Endothelial cell of umbilical vein (primary cell): ENCODE data around the gene GPD2. TPM values are rescaled to one million over a fixed set of nuclear protein-coding genes. Genes with fewer than 3 reads are reported as not detected.

ENCODE experiments used
- BruUV-seq: library from RNA; stranded (reverse); fragments of 400-500 nt; replicated peaks from 2 replicates; lab custom pipeline; 2021; lab: Mats Ljungman, UMichigan
- CTCF ChIA-PET: fragments of 300-600, 350-600 bp; sonication (Branson Sonifier 250); formaldehyde crosslinking; loops from one replicate; lab custom pipeline; 2021; ENCODE audit warnings: antibody characterized with exemption, inconsistent platforms; lab: Charles Lee
- POLR2A ChIA-PET: fragments of 300-600, 350-600 bp; sonication (Branson Sonifier 250); formaldehyde crosslinking; loops from one replicate; lab custom pipeline; 2021; ENCODE audit warnings: antibody characterized with exemption, inconsistent platforms; lab: Charles Lee
- DNase-seq: peaks from one replicate; pipeline ENCODE4 v3.0.0-alpha.2; 2011; ENCODE audit warnings: low read depth, low spot score
- FAIRE-seq: peaks from 2 replicates; lab custom pipeline; 2011; peaks lifted over from hg19 to GRCh38; lab: Jason Lieb, UNC
- H2AFZ ChIP-seq: 2 replicates; pipeline ENCODE4 v1.6.0; 2012; ENCODE audit warnings: low read depth, low read length, control low read depth, inconsistent platforms
- H3K27ac ChIP-seq: 2 replicates; pipeline ENCODE4 v1.5.1; 2011; ENCODE audit warnings: low read depth, mild to moderate bottlenecking, control low read depth, low read length, moderate library complexity; ENCODE audit not compliant: insufficient read depth
- H3K27me3 ChIP-seq, 2 experiments: 2 replicates each; pipeline versions ENCODE4 v1.6.0 to v1.6.1; 2011; ENCODE audit warnings: low read length in 2 of 2, mixed read lengths in 1 of 2; ENCODE audit not compliant: control insufficient read depth in 2 of 2, insufficient read depth in 2 of 2
- H3K36me3 ChIP-seq, 2 experiments: 2 replicates in 1 of 2; 3 replicates in 1 of 2; pipeline ENCODE4 v1.5.1; 2011; ENCODE audit warnings: low read length in 2 of 2, mild to moderate bottlenecking in 1 of 2, moderate library complexity in 1 of 2; ENCODE audit not compliant: control insufficient read depth in 2 of 2, insufficient read depth in 2 of 2; ENCODE audit errors: extremely low read depth in 1 of 2
- H3K4me1 ChIP-seq: 3 replicates; pipeline ENCODE4 v1.5.1; 2011; ENCODE audit warnings: mild to moderate bottlenecking, low read length; ENCODE audit not compliant: control insufficient read depth, insufficient read depth; ENCODE audit errors: extremely low read depth
- H3K4me2 ChIP-seq: 2 replicates; pipeline ENCODE4 v1.6.1; 2011; ENCODE audit warnings: low read length, control low read depth, mixed read lengths; ENCODE audit not compliant: insufficient read depth
- H3K4me3 ChIP-seq, 3 experiments: fragments of 200-600 bp in 1 of 3; sonication (generic), shearing (Covaris generic) in 1 of 3; replicated peaks in 1 of 3; 2 replicates each; pipeline ENCODE4 v1.5.1; 2011 to 2016; ENCODE audit warnings: control low read depth in 3 of 3, low read length in 3 of 3, mild to moderate bottlenecking in 2 of 3, inconsistent platforms in 1 of 3, low read depth in 1 of 3, moderate library complexity in 1 of 3; ENCODE audit not compliant: insufficient read depth in 1 of 3
- H3K79me2 ChIP-seq: 2 replicates; pipeline ENCODE4 v1.6.0; 2012; ENCODE audit warnings: low read length, inconsistent platforms; ENCODE audit not compliant: control insufficient read depth, insufficient read depth
- H3K9ac ChIP-seq: replicated peaks from 2 replicates; pipeline ENCODE3; 2011; ENCODE audit warnings: low read length, control low read depth; ENCODE audit not compliant: insufficient read depth; ENCODE audit errors: extremely low read depth
- H3K9me1 ChIP-seq: replicated peaks from 3 replicates; pipeline ENCODE4 v1.6.0; 2011; ENCODE audit warnings: mild to moderate bottlenecking, low read length; ENCODE audit not compliant: control insufficient read depth, insufficient read depth; ENCODE audit errors: extremely low read depth
- H3K9me3 ChIP-seq: replicated peaks from 2 replicates; pipeline ENCODE4 v1.5.1; 2012; ENCODE audit warnings: low read length, inconsistent platforms; ENCODE audit not compliant: control insufficient read depth, insufficient read depth
- H4K20me1 ChIP-seq: replicated peaks from 2 replicates; pipeline ENCODE3; 2011; ENCODE audit warnings: mild to moderate bottlenecking, low read length; ENCODE audit not compliant: control insufficient read depth, insufficient read depth; ENCODE audit errors: extremely low read depth
- CTCF ChIP-seq, 2 donors: IDR thresholded peaks; 1 replicate in 1 of 2; 2 replicates in 1 of 2; pipeline ENCODE4 v1.5.1; 2011; ENCODE audit warnings: low read length in 2 of 2, mild to moderate bottlenecking in 2 of 2, moderate library complexity in 2 of 2, control low read depth in 1 of 2, inconsistent platforms in 1 of 2, low read depth in 1 of 2; ENCODE audit not compliant: insufficient read depth in 1 of 2; ENCODE audit errors: extremely low read depth in 1 of 2
- EZH2 ChIP-seq: IDR thresholded peaks from 2 replicates; pipeline ENCODE4 v1.6.1; 2012; ENCODE audit warnings: borderline replicate concordance, low read depth, mild to moderate bottlenecking, moderate library complexity, low read length, inconsistent platforms; ENCODE audit not compliant: severe bottlenecking
- FOS ChIP-seq: IDR thresholded peaks from 2 replicates; pipeline ENCODE4 v1.6.1; 2011; ENCODE audit warnings: mild to moderate bottlenecking, low read length, moderate library complexity, borderline replicate concordance; ENCODE audit not compliant: insufficient read depth
- GATA2 ChIP-seq: IDR thresholded peaks from 2 replicates; pipeline ENCODE4 v1.7.0; 2011; ENCODE audit warnings: low read depth, mild to moderate bottlenecking, moderate library complexity, mixed read lengths, low read length; ENCODE audit not compliant: insufficient read length, insufficient read depth
- JUN ChIP-seq: IDR thresholded peaks from 2 replicates; pipeline ENCODE4 v1.6.1; 2011; ENCODE audit warnings: borderline replicate concordance, low read depth; ENCODE audit not compliant: insufficient read length, insufficient read depth
- MAX ChIP-seq: IDR thresholded peaks from 2 replicates; pipeline ENCODE4 v1.6.1; 2011; ENCODE audit not compliant: insufficient read depth, insufficient read length
- MYC ChIP-seq: IDR thresholded peaks from one replicate; pipeline ENCODE4 v1.6.1; 2011; ENCODE audit warnings: mild to moderate bottlenecking, low read depth, low read length
- POLR2A ChIP-seq: IDR thresholded peaks from 2 replicates; pipeline ENCODE4 v1.6.1; 2012; ENCODE audit warnings: low read depth, mild to moderate bottlenecking, control low read depth, low read length
- POLR2AphosphoS5 ChIP-seq: IDR thresholded peaks from 2 replicates; pipeline ENCODE4 v1.6.1; 2012; ENCODE audit warnings: low read depth, mild to moderate bottlenecking, control low read depth, low read length, moderate library complexity; ENCODE audit not compliant: insufficient read depth
- dilution Hi-C: fragments of 300-500 bp; cut with MboI; formaldehyde crosslinking; loops from one replicate; pipeline ENCODE4 v1.15.0; 2019; ENCODE audit warnings: low sequenced_read_pairs; ENCODE audit not compliant: extremely low pct_ligation_motif_present
- intact Hi-C: fragments of 100-400 bp; cut with micrococcal nuclease; formaldehyde crosslinking; loops from one replicate; pipeline ENCODE4 v1.10.0; 2022
- polyA plus RNA-seq, 4 experiments: library from polyadenylated mRNA; depleted of rRNA in 3 of 4; stranded (reverse) in 3 of 4; unstranded in 1 of 4; fragments of >200 nt; gene quantifications; 2 replicates each; pipeline versions ENCODE4 v1.2.1 to v1.2.3, GENCODE V29; 2011 to 2012; ENCODE audit warnings: missing spikeins in 1 of 4
- total RNA-seq: library from RNA; stranded (reverse); gene quantifications from 2 replicates; pipeline ENCODE4 v1.2.3, GENCODE V29; 2021

The GPD2 gene
- total and polyA plus RNA-seq, 2 donors (not counting 3 experiments of a cell fraction or from before 2014, with no cell fraction given), result 6.6 to 37.0 TPM

GRCh38 chr2:156635646-156636045 lies 199.5 kb downstream of the GPD2 start:
- DNase-seq, result no peak
- no TSS peak for BruUV-seq
- H3K36me3 ChIP-seq, result no peaks in the 10 kb centered on the region
- no peak for FAIRE-seq
- H2AFZ ChIP-seq, result no peak overlapping the region
- no peak overlapping the region for H3K9ac ChIP-seq
- TF ChIP-seq JUN (no peak), MYC (no peak), FOS (no peak), POLR2A (no peak), CTCF (IDR thresholded peaks at IDR 0.05; ENCODE audit: extremely low read depth in 1 of 2, insufficient read depth in 1 of 2, low read depth in 1 of 2, low read length in 2 of 2) (no peak), POLR2AphosphoS5 (no peak), MAX (no peak), GATA2 (no peak), EZH2 (no peak)
- ChIA-PET POLR2A (no interaction called here), CTCF (no interaction called here)
- no peaks in the 10 kb centered on the region for H3K9me1 ChIP-seq
- no peaks in the 10 kb centered on the region for H3K4me1 ChIP-seq
- H3K27ac ChIP-seq, result no peak overlapping the region
- no peaks in the 10 kb centered on the region for H3K79me2 ChIP-seq
- intact Hi-C loops (no loop called here), dilution Hi-C loops (no loop called here)
- no peaks in the 10 kb centered on the region for H3K9me3 ChIP-seq
- H3K27me3 ChIP-seq, result no peaks in the 10 kb centered on the region
- no peak overlapping the region for H3K4me2 ChIP-seq
- H3K4me3 ChIP-seq, result no peak overlapping the region
- H4K20me1 ChIP-seq, result no peaks in the 10 kb centered on the region

Other genes starting within 250 kb of the GPD2 start
- 1.0 and 1.8 TPM in 2 replicates for gene NR4A2, start 103.7 kb upstream of the GPD2 start, total RNA-seq
- 1.4 and 1.9 TPM in 2 replicates for gene NR4A2, start 103.7 kb upstream of the GPD2 start, polyA plus RNA-seq